Fibroblast of lung (primary cell): ENCODE results near the gene SPEG. TPM values are rescaled to one million over a fixed set of nuclear protein-coding genes. Genes with fewer than 3 reads are reported as not detected.
A peak's percentile ranks its signal among the peaks of the same experiment; 100 is the strongest.

Experiments
- DNase-seq, 2 donors: peaks; one replicate each; pipeline versions ENCODE4 v3.0.0 to v3.0.0-alpha.2; 2010; ENCODE audit warnings: low read depth in 2 of 2
- H2AFZ ChIP-seq: 2 replicates; pipeline ENCODE4 v1.5.1; 2012; ENCODE audit warnings: low read length, control low read depth, inconsistent platforms
- H3K27ac ChIP-seq: 2 replicates; pipeline ENCODE4 v1.5.1; 2011; ENCODE audit warnings: low read length, control low read depth; ENCODE audit not compliant: insufficient read depth
- H3K27me3 ChIP-seq: 2 replicates; pipeline ENCODE4 v1.5.1; 2011; ENCODE audit warnings: mild to moderate bottlenecking, low read length; ENCODE audit not compliant: control insufficient read depth, insufficient read depth
- H3K36me3 ChIP-seq: 2 replicates; pipeline ENCODE4 v1.5.1; 2011; ENCODE audit warnings: low read length; ENCODE audit not compliant: control insufficient read depth, insufficient read depth
- H3K4me1 ChIP-seq: 2 replicates; pipeline ENCODE4 v1.5.1; 2011; ENCODE audit warnings: low read length; ENCODE audit not compliant: control insufficient read depth, insufficient read depth; ENCODE audit errors: extremely low read depth
- H3K4me2 ChIP-seq: 2 replicates; pipeline ENCODE4 v1.5.1; 2011; ENCODE audit warnings: low read length, control low read depth; ENCODE audit not compliant: insufficient read depth; ENCODE audit errors: extremely low read depth
- H3K4me3 ChIP-seq, 4 experiments: fragments of 200-600 bp in 1 of 4; sonication (generic) in 1 of 4; replicated peaks in 1 of 4; 2 replicates each; pipeline ENCODE4 v1.5.1; 2011 to 2016; ENCODE audit warnings: low read length in 4 of 4, low read depth in 3 of 4, mild to moderate bottlenecking in 3 of 4, control low read depth in 2 of 4, inconsistent platforms in 1 of 4, mixed read lengths in 1 of 4; ENCODE audit not compliant: insufficient read depth in 1 of 4; ENCODE audit errors: control extremely low read depth in 1 of 4
- H3K79me2 ChIP-seq: 2 replicates; pipeline ENCODE4 v1.5.1; 2012; ENCODE audit warnings: mild to moderate bottlenecking, low read length, inconsistent platforms; ENCODE audit not compliant: control insufficient read depth, insufficient read depth
- H3K9ac ChIP-seq: 2 replicates; pipeline ENCODE4 v1.5.1; 2011; ENCODE audit warnings: mild to moderate bottlenecking, low read length, control low read depth; ENCODE audit not compliant: insufficient read depth
- H3K9me3 ChIP-seq: 2 replicates; pipeline ENCODE4 v1.5.1; 2012; ENCODE audit warnings: low read depth, low read length; ENCODE audit not compliant: control insufficient read depth, insufficient read depth
- H4K20me1 ChIP-seq: 2 replicates; pipeline ENCODE4 v1.5.1; 2011; ENCODE audit warnings: low read length; ENCODE audit not compliant: control insufficient read depth, insufficient read depth; ENCODE audit errors: extremely low read depth
- EZH2 ChIP-seq: IDR thresholded peaks from 2 replicates; pipeline ENCODE4 v1.5.1; 2012; ENCODE audit warnings: low read length, control low read depth, mild to moderate bottlenecking; ENCODE audit errors: missing control alignments
- polyA plus RNA-seq, 2 donors: library from polyadenylated mRNA; depleted of rRNA in 1 of 2; stranded (reverse) in 1 of 2; unstranded in 1 of 2; fragments of >200 nt; gene quantifications; 2 replicates each; pipeline ENCODE4 v1.2.1, GENCODE V29; 2011 to 2012; ENCODE audit warnings: missing spikeins in 1 of 2
- total RNA-seq: library from RNA; depleted of rRNA; stranded (reverse); fragments of >200 nt; gene quantifications from 2 replicates; pipeline ENCODE4 v1.2.1, GENCODE V29; 2014
- TF ChIP-seq, protein P1 (sequence below), 2 donors: IDR thresholded peaks in 1 of 2; conservative IDR thresholded peaks in 1 of 2; 1 replicate in 1 of 2; 2 replicates in 1 of 2; pipeline ENCODE4 v1.5.1; 2011 to 2012; ENCODE audit warnings: low read length in 2 of 2, control low read depth in 1 of 2, inconsistent platforms in 1 of 2, low read depth in 1 of 2, mild to moderate bottlenecking in 1 of 2

The SPEG gene
- total and polyA plus RNA-seq, 2 donors (not counting 1 experiment from before 2014, with no cell fraction given), result 9.5 to 20.1 TPM

DNA sequence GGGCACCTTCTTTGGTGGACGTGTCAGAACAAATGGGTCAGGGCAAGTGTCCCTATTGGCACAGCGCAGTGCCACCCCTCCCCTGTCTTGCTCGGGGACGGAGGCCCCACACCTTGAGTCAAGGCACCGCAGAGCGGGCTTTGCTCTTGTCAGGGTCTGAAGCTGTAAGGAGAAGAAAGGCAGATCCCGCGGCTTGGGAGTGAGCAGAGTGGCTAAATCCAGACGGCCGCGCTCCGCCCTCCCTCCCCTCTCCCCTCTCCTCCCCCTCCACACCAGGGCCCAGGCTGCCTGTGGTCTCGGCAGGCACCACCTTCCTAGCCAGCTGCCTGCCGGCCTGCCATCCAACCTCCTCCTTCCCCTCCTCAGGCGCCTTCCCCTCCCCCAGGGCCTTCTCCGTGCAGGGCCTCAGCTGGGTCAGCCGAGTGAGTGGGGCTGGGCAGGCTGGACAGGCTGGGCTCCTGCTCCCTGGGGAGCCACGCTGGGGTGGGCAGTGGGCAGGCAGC is 25.8 kb downstream of the SPEG start:
- H2AFZ ChIP-seq, result no peak overlapping the region
- TF ChIP-seq, protein P1, sequence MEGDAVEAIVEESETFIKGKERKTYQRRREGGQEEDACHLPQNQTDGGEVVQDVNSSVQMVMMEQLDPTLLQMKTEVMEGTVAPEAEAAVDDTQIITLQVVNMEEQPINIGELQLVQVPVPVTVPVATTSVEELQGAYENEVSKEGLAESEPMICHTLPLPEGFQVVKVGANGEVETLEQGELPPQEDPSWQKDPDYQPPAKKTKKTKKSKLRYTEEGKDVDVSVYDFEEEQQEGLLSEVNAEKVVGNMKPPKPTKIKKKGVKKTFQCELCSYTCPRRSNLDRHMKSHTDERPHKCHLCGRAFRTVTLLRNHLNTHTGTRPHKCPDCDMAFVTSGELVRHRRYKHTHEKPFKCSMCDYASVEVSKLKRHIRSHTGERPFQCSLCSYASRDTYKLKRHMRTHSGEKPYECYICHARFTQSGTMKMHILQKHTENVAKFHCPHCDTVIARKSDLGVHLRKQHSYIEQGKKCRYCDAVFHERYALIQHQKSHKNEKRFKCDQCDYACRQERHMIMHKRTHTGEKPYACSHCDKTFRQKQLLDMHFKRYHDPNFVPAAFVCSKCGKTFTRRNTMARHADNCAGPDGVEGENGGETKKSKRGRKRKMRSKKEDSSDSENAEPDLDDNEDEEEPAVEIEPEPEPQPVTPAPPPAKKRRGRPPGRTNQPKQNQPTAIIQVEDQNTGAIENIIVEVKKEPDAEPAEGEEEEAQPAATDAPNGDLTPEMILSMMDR (conservative IDR thresholded peaks at IDR 0.05 in 1 of 2, IDR thresholded peaks at IDR 0.05 in 1 of 2; ENCODE audit: low read depth in 1 of 2, low read length in 2 of 2), result no peak
- no peak for TF ChIP-seq EZH2
- H3K9ac ChIP-seq, result no peak overlapping the region
- peak overlapping the region in 1 of 4 experiments; percentile 17 for H3K4me3 ChIP-seq
- H3K36me3 ChIP-seq, result no peaks in the 10 kb centered on the region
- DNase-seq, result peak; percentile 91 to 93
- no peak overlapping the region for H3K27ac ChIP-seq
- no peaks in the 10 kb centered on the region for H4K20me1 ChIP-seq
- H3K27me3 ChIP-seq, result no peaks in the 10 kb centered on the region
- H3K79me2 ChIP-seq, result no peaks in the 10 kb centered on the region
- peak overlapping the region; percentile 44 for H3K4me2 ChIP-seq
- peaks cover 10% of the 10 kb centered on the region for H3K4me1 ChIP-seq
- H3K9me3 ChIP-seq, result no peaks in the 10 kb centered on the region

DNA sequence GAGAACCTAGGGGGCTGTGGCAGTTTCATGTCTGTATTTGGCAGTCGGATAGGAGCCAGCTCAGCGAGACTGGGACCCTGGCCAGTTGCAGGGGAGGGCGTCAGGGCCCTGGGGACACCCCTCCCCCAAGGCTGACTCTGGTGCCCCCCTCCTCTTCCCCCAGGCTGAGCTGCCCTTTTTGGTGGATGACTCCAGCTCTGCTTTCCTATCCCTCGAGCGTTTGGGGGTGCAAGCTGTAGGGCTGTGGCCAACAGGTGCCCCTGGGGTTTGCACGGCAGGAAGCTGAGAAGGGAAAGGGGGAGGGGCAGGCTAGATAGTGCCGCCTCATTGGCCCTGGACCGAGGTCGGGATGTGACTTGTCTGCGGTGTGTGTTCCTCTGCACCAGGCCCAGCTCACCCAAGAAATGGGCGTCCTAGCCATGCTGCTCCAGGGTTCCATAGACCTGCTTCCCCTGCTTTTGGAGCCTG is 26.4 kb downstream of the SPEG start:
- no peaks in the 10 kb centered on the region for H4K20me1 ChIP-seq
- TF ChIP-seq, protein P1 (conservative IDR thresholded peaks at IDR 0.05 in 1 of 2, IDR thresholded peaks at IDR 0.05 in 1 of 2; ENCODE audit: low read depth in 1 of 2, low read length in 2 of 2), result no peak
- TF ChIP-seq EZH2, result no peak

DNA sequence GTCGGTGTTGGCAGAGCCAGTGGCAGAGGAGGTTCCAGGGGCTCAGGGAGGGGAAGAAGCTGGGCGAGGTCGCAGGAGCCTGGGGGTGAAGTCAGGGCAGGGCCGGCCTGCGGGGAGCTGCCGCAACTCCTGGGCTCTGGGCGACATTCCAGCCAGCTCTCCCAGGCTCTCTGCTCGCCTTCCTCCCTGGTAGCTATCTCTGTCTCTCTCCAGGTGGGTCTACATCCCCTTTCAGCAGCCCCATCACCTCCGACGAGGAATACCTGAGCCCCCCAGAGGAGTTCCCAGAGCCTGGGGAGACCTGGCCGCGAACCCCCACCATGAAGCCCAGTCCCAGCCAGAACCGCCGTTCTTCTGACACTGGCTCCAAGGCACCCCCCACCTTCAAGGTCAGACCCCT is 27.0 kb downstream of the SPEG start:
- Histone ChIP-seq H3K27ac (no peak overlapping the region), H3K9me3 (no peaks in the 10 kb centered on the region), H3K4me2 (no peak overlapping the region), H3K79me2 (no peaks in the 10 kb centered on the region), H2AFZ (no peak overlapping the region), H3K4me3 (no peak overlapping the region), H3K27me3 (no peaks in the 10 kb centered on the region), H3K9ac (no peak overlapping the region), H3K36me3 (peaks cover 2% of the 10 kb centered on the region), H3K4me1 (peaks cover 10% of the 10 kb centered on the region), H4K20me1 (no peaks in the 10 kb centered on the region)
- no peak for DNase-seq
- TF ChIP-seq EZH2, result no peak
- TF ChIP-seq, protein P1 (conservative IDR thresholded peaks at IDR 0.05 in 1 of 2, IDR thresholded peaks at IDR 0.05 in 1 of 2; ENCODE audit: low read depth in 1 of 2, low read length in 2 of 2), result no peak

More for the DNA sequence above, 26.4 kb downstream of the SPEG start:
- H3K9me3 ChIP-seq, result no peaks in the 10 kb centered on the region
- H2AFZ ChIP-seq, result no peak overlapping the region
- H3K27ac ChIP-seq, result no peak overlapping the region
- no peaks in the 10 kb centered on the region for H3K27me3 ChIP-seq
- peak; percentile 58 to 63 for DNase-seq
- peak overlapping the region in 1 of 4 experiments; percentile 17 for H3K4me3 ChIP-seq
- peaks cover 10% of the 10 kb centered on the region for H3K4me1 ChIP-seq
- H3K36me3 ChIP-seq, result peaks cover under 1% of the 10 kb centered on the region
- no peak overlapping the region for H3K4me2 ChIP-seq
- H3K79me2 ChIP-seq, result no peaks in the 10 kb centered on the region
- H3K9ac ChIP-seq, result no peak overlapping the region
